A673 (cell line): ENCODE results near the gene SLC22A17. TPM values are rescaled to one million over a fixed set of nuclear protein-coding genes. Genes with fewer than 3 reads are reported as not detected.
A peak's percentile ranks its signal among the peaks of the same experiment; 100 is the strongest.
"Not testable (repeated sequence)": the region's sequence is repeated elsewhere in the genome, so short reads cannot be mapped to it uniquely, and the experiment has no call there.

Experiments used
- Bru-seq: library from RNA; stranded (reverse); fragments of 400-500 nt; gene quantifications from one replicate; lab custom pipeline; 2021; lab: Mats Ljungman, UMichigan
- BruChase-seq, 2 experiments: library from RNA; stranded (reverse); fragments of 400-500 nt; gene quantifications; one replicate each; lab custom pipeline; 2021; lab: Mats Ljungman, UMichigan
- BruUV-seq: library from RNA; stranded (reverse); fragments of 400-500 nt; replicated peaks from 2 replicates; lab custom pipeline; 2021; lab: Mats Ljungman, UMichigan
- CTCF ChIA-PET: fragments of 300-600 bp; sonication (Branson Sonifier 250); formaldehyde crosslinking; loops from one replicate; lab custom pipeline; 2022; ENCODE audit warnings: antibody characterized with exemption; lab: Charles Lee
- POLR2A ChIA-PET: fragments of 300-600 bp; sonication (Branson Sonifier 250); formaldehyde crosslinking; loops from one replicate; lab custom pipeline; 2022; ENCODE audit warnings: antibody characterized with exemption; ENCODE audit not compliant: low non-redundant PET; lab: Charles Lee
- DNase-seq: peaks from one replicate; pipeline ENCODE4 v3.0.0-alpha.2; 2015; ENCODE audit warnings: low spot score
- H3K27ac ChIP-seq: fragments of 200-600 bp; sonication (generic); 2 replicates; pipeline ENCODE4 v1.5.1; 2016; ENCODE audit warnings: mixed run types, low read depth, mild to moderate bottlenecking, mixed read lengths, antibody characterized with exemption, low read length; ENCODE audit not compliant: poor library complexity, severe bottlenecking
- H3K27me3 ChIP-seq: fragments of 200-600 bp; sonication (generic); replicated peaks from 2 replicates; pipeline ENCODE4 v1.6.1; 2017; ENCODE audit warnings: mixed run types, low read depth, mild to moderate bottlenecking, mixed read lengths, antibody characterized with exemption, low read length; ENCODE audit not compliant: insufficient read depth, poor library complexity
- H3K36me3 ChIP-seq: fragments of 200-600 bp; sonication (generic); 2 replicates; pipeline ENCODE4 v1.6.1; 2016; ENCODE audit warnings: mixed run types, mild to moderate bottlenecking, mixed read lengths, antibody characterized with exemption, low read length; ENCODE audit not compliant: insufficient read depth, poor library complexity, severe bottlenecking
- H3K4me1 ChIP-seq: fragments of 200-600 bp; sonication (generic); 2 replicates; pipeline ENCODE4 v1.6.1; 2017; ENCODE audit warnings: mixed run types, mild to moderate bottlenecking, mixed read lengths, antibody characterized with exemption, low read length; ENCODE audit not compliant: insufficient read depth, poor library complexity, severe bottlenecking
- H3K4me3 ChIP-seq: fragments of 200-600 bp; sonication (generic); 2 replicates; pipeline ENCODE4 v1.5.1; 2016; ENCODE audit warnings: low read depth, mixed run types, mild to moderate bottlenecking, mixed read lengths, low read length; ENCODE audit not compliant: poor library complexity, severe bottlenecking
- H3K9me3 ChIP-seq: fragments of 200-600 bp; sonication (generic); 2 replicates; pipeline ENCODE4 v1.6.1; 2016; ENCODE audit warnings: mixed run types, low read depth, mild to moderate bottlenecking, mixed read lengths, antibody characterized with exemption, low read length; ENCODE audit not compliant: poor library complexity, severe bottlenecking
- CTCF ChIP-seq: fragments of 300-800, 200-600 bp; sonication (generic); conservative IDR thresholded peaks from 2 replicates; pipeline ENCODE4 v1.5.1; 2017; ENCODE audit warnings: low read depth, mild to moderate bottlenecking, antibody characterized with exemption, low read length, moderate library complexity, mixed read lengths
- EZH2 ChIP-seq: fragments of 200-600 bp; sonication (generic); IDR thresholded peaks from 2 replicates; pipeline ENCODE4 v1.6.1; 2017; ENCODE audit warnings: borderline replicate concordance, low read depth, mild to moderate bottlenecking, mixed read lengths, antibody characterized with exemption, low read length; ENCODE audit not compliant: poor library complexity, severe bottlenecking
- intact Hi-C: fragments of 100-400 bp; cut with micrococcal nuclease; formaldehyde crosslinking; loops from one replicate; pipeline ENCODE4 v1.10.0; 2022; ENCODE audit not compliant: unreplicated experiment
- long read RNA-seq: library from polyadenylated mRNA; stranded (forward); transcript quantifications from one replicate; pipeline ENCODE4 v2.0.0, GENCODE V29; 2022
- total RNA-seq: library from RNA; stranded (reverse); gene quantifications from 2 replicates; pipeline ENCODE4 v1.2.3, GENCODE V29; 2021

The SLC22A17 gene
- total RNA-seq (23.0 and 28.4 TPM in 2 replicates), Bru-seq, nascent RNA (percentile 48 among the genes with signal in this experiment), BruChase-seq, experiment 1, labeled RNA remaining after a 2-hour chase (percentile 66 among the genes with signal in this experiment), BruChase-seq, experiment 2, labeled RNA remaining after a 6-hour chase (percentile 73 among the genes with signal in this experiment)
- long read RNA-seq, transcript SLC22A17-202 (10 exons, 2,238 nt), result major isoform, 8 of 48 reads
- long read RNA-seq, partial matches to known transcripts, result 13 of 48 reads
- long read RNA-seq, other reads (novel, unspliced or antisense), result 25 of 48 reads

- POLR2A ChIA-PET, result no interaction called here
These were observed at the start of gene SLC22A17 for GRCh38 chr14:23352506-23353432. SLC22A17 (minus strand) TSS chr14:23352887.

GRCh38 chr14:23401291-23401690 lies 48.6 kb upstream of the SLC22A17 start:
- TF ChIP-seq EZH2 (no peak), CTCF (no peak)
- intact Hi-C loops, result no loop called here
- Histone ChIP-seq H3K9me3 (no peaks in the 10 kb centered on the region), H3K27me3 (peaks cover 10% of the 10 kb centered on the region), H3K27ac (no peak overlapping the region), H3K4me3 (no peak overlapping the region), H3K36me3 (no peaks in the 10 kb centered on the region), H3K4me1 (no peaks in the 10 kb centered on the region)
- no TSS peak for BruUV-seq
- no peak for DNase-seq
- CTCF ChIA-PET, result no interaction called here
- POLR2A ChIA-PET, result no interaction called here

More at GRCh38 chr14:23352506-23353432, at the start of gene SLC22A17:
- Histone ChIP-seq H3K36me3 (peaks cover 14% of the 10 kb centered on the region), H3K4me3 (peak within 1 kb of the TSS; percentile 76), H3K4me1 (peaks cover 5% of the 10 kb centered on the region), H3K27ac (peak within 1 kb of the TSS; percentile 61), H3K27me3 (no peaks in the 10 kb centered on the region), H3K9me3 (no peaks in the 10 kb centered on the region)
- BruUV-seq, result no TSS peak
- CTCF ChIA-PET, result interaction anchor here (0.8 kb wide), 1 partner anchor 86 kb away, joined by 3 read pairs; no protein-coding TSS in a partner anchor
- DNase-seq, result peak; percentile 91
- TF ChIP-seq CTCF (no peak), EZH2 (no peak)
- intact Hi-C loops, result loop anchor here (1.0 kb wide), 1 partner anchor 16 kb away; no protein-coding TSS in a partner anchor

- H3K27ac ChIP-seq, H3K4me1 ChIP-seq, POLR2A ChIA-PET, H3K27me3 ChIP-seq, DNase-seq, H3K9me3 ChIP-seq, intact Hi-C loops, H3K4me3 ChIP-seq, H3K36me3 ChIP-seq, CTCF ChIA-PET, BruUV-seq: not testable (repeated sequence)
These were observed 47.9 kb upstream of the SLC22A17 start for GRCh38 chr14:23400496-23401149.
